Stimulated activated CD4-positive, alpha-beta T cell treated with anti-CD3 and anti-CD28 coated beads, Interleukin-4, amount 100 ng/mL, for 4 hours (primary cell): ENCODE data around the gene YIPF3.
"Not testable (repeated sequence)": the region's sequence is repeated elsewhere in the genome, so short reads cannot be mapped to it uniquely, and the experiment has no call there.

Experiments used
- DNase-seq, 2 experiments: peaks; one replicate each; pipeline ENCODE4 v3.0.0-alpha.2; 2020

YIPF3 gene

DNA sequence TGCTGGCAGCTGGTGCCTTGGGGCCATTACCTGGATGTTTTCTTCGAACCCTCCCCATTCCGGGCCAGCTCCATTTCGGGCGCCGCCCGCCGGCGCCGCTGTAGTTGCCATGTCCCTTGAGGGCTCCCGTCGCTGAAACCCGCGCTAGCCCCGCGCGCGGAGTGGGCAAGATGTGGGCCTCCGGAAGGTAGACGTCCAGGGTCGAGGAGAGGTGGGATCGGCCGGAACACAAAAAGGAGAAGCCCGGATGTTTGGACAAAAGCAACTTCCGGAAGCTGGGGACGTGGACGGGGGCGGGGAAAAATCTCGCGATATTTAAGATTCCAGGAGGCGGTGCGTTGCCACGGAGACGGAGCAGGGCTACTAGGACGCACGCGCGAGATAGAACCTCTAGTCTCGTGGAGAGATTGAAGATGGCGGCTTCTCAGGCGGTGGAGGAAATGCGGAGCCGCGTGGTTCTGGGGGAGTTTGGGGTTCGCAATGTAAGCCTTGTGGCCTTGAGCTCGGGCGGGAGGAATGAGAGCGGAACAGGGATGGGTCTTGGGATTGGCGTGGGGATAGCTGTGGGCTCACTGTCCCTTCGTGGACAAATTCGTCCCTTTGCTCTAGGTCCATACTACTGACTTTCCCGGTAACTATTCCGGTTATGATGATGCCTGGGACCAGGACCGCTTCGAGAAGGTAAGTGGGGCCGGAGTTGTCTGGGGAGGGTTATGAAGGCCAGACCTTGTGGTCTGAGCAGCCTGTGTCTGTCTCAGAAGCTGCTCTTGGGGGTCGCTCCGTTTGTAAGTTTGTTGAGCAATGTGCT lies at the start of gene YIPF3, which contains the start of gene POLR1C:
Gene YIPF3, minus strand, starts transcription at position 230 of the 808 bp plus-strand sequence. Its CDS starts 119 bp downstream, at position 111.
Gene POLR1C, plus strand, starts transcription at position 393 of the 808 bp plus-strand sequence. Its CDS starts 21 bp downstream, at position 414.
- peak; percentile 92 to 95 for DNase-seq

DNA sequence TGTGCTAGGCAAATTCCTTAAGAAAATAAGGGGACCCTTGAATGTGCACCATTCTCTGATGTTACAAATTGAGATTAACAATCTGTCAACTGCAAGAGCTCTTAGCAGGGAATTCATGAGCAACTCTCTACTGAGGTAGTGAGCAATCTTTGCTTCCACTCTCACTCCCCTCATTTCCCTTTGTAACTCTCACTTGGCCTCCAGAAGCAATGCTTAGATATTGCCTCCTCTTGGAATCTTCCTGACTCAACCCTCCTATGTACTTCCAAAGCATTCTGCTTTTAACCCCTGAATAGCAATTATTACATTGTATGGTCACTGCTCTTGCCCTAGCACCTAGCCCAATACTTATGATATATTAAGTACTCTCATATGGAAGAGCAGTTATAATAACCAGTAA lies 42.6 kb upstream of the YIPF3 start:
- no peak for DNase-seq

DNA sequence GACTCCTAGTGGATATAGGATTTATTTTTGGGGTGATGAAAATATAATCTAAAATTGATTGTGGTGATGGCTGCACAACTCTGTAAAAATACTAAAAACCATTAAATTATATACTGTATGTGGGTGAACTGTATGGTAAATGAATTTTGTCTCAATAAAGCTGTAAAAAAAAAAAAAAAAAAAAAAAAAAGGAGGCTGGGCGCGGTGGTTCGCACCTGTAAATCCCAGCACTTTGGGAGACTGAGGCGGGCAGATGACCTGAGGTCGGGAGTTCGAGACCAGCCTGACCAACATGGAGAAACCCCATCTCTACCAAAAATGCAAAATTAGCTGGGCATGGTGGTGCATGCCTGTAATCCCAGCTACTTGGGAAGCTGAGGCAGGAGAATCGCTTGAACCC lies 40.9 kb upstream of the YIPF3 start:
- DNase-seq = not testable (repeated sequence)

GRCh38 chr6:43547222-43547621 lies 30.5 kb upstream of the YIPF3 start:
- DNase-seq = no peak

DNA sequence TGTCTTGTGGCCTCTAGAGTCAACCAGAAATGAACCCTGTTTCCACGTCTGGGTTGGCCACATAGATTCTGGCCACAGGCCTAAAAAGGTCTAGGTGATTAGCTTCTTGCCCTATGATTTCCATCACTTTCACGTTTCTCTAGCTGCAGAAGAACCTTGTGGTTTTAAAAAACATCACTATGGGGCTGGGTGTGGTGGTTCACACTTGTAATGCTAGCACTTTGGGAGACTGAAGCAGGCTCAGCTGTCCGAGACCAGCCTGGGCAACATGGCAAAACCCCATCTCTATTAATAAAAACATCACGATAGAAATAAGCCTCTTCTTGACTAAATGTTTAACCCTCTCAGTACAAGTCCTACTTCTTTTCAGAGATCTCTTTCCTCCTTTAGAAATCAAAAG lies 27.7 kb upstream of the YIPF3 start:
- no peak for DNase-seq

DNA sequence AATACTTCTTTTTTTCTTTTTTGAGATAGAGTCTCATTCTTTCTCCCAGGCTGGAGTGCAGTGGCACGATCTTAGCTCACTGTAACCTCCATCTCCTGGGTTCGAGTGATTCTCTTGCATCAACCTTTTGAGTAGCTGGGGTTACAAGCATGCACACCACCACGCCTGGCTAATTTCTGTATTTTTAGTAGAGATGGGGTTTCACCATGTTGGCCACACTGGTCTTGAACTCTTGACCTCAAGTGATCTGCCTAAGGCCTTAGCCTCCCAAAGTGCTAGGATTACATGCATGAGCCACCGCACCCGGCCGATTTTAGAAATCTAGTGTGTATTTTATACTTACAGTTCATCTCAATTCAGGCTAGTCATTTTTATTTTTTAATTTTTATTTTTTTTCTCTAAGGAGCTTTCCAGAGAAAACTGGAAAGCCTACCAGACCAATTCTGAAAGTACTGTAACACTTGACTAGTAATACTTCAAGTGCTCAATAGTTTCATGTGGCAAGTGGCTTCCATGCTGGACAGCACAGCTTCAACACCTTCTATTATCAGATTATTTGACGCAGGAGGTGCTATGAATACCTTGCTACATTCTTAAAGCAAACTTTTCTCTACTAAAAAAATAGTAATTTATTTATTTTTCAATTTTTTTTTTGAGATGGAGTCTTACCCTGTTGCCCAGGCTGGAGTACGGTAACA lies 25.2 kb upstream of the YIPF3 start:
- DNase-seq = no peak

DNA sequence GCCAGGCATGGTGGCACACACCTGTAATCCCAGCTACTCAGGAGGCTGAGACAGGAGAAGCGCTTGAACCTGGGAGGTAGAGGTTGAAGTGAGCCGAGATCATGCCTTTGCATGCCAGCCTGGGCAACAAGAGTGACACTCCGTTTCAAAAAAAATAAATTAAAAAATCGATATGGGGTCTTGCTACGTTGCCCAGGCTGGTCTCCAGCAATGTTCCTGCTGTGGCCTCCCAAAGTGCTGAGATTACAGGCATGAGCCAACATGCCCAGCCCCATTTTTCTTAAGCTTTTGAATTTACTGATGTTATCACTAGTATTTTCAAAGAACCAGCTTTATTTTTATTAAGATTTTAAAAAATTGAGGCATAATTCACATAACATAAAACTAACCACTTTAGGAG lies 23.8 kb upstream of the YIPF3 start:
- DNase-seq = no peak

GRCh38 chr6:43539409-43539808 lies 22.7 kb upstream of the YIPF3 start:
- DNase-seq = not testable (repeated sequence)

- not testable (repeated sequence) for DNase-seq
Observed at GRCh38 chr6:43538986-43539385, 22.3 kb upstream of the YIPF3 start.

- DNase-seq = no peak
Observed at GRCh38 chr6:43532201-43532600, 15.5 kb upstream of the YIPF3 start.

GRCh38 chr6:43524483-43524961 lies 7.8 kb upstream of the YIPF3 start:
- DNase-seq = no peak

DNA sequence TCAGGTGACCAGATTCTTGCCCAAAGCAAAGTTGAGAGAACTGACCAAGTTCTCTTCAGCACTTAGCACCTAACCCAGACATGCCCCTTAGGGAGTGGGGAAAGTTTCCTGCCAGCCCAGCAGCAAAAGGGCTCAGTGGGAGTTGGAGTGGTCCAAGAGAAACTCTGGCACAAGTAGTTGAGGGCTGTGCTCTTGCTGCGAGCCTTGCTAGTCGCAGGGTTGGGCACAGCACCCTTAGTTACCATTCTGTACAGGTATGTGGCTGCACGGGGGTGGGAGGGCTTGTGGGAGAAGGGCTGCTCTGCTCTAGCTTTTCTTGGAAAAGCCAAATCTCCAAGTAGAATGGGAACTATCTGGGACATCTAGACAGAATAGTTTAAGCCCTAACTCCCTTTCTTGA lies 6.6 kb upstream of the YIPF3 start:
- no peak for DNase-seq

- no peak for DNase-seq
Observed at GRCh38 chr6:43522547-43523261, 6.0 kb upstream of the YIPF3 start.

- DNase-seq = no peak
Observed at GRCh38 chr6:43521836-43522235, 5.1 kb upstream of the YIPF3 start.

GRCh38 chr6:43520097-43520496 lies 3.4 kb upstream of the YIPF3 start:
- no peak for DNase-seq

DNA sequence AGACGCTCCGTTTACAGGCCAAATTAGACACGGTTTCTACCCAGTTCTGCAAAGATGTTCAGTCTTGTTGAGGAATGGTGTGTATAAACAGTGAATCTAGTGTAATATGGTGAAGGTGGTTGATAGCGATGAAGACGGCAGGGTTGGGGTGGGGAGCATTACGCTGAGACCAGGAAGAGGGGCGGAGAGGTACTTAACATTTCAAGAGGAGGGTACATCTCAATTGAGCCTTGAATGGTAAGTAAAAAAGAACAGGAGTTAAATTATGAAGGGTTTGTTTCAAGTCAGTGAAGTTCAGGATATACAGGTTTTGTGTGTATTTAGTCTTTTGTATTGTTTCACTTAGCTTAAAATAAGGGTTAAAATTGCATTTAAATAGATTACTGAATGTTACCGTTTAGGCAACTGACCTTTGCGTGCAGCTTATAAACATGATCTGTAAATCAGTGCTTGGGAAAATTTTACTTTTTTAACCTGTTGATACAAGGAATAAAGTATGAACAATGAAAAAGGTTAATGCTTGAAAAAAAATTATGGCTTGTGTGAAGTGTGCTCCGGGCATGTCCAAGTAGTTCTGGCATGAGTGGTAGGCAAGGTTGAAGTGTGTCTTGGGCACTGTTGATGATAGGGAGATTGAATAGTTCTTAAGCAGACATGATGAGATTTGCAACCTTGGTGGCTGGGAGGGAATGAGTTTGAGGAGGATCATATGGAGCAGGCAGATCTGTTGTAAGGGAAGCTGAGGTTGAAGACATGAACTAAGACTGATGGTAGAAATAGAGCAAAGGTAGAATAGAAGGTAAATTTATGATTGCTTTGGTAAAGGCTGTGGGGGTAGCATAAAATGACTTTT lies 1.0 kb upstream of the YIPF3 start:
- DNase-seq = no peak

DNA sequence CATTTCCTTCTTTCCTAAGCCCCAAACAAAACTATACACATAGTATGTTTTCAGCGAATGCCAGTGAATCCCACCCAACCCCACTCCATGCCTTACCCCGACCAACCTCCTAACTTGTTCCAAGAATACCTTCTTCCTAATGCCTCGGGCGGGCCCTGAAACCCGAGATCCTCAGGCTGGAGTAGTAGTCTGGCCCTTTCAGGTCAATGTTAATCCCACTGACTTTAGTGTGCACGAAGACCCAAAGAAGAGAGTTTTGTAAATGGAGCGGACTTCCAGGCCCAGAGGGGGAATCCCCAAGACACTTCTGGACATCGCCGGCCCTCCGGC lies 394 bp downstream of the YIPF3 start:
- no peak for DNase-seq

DNA sequence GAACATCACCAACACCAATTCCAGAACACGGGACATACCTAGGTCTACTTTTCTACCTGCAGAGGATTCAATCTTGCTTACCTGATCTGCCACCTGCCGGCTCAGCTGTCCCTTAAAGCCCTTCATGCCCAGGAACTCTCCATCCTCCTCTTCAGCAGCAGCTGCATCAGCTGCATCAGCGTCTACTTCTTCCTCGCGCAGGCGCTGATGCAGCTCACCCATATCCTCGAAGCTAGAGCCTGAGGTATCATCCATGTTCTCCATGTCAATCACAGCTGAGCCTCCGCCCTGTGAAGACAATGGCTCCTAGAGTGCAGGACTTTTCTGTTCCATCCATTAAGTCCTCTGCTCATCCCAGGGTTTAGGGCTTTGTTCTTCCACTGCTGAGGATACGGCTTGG lies 918 bp downstream of the YIPF3 start:
- DNase-seq = no peak

DNA sequence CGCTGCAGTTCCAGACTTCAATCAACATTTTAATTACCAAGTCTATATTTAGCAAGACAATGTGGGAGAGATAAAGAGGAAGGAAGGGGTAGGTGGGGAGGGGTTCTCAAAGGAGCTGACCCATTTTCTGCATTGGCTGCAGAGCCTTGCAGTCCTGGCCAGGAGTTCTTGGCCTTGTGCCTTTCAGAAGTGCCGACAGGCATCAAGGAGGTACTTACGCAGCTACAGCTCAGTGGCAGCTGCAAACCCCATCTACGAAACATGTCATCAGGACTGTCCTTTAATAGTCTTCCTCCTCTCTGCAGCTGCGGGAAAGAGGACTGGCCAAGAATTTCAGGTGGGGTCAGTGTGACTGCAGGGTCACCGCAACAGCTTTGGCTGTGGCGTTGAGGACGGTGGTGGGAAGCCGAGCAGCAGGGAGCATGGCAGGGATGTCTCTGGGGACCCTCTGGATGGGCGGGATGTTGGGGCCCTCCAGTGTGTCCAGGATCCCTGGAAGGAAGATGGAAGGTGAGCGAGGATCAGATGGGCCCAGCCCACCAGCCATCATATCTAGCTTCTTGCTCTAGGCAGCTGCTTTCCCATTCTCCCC lies 4.8 kb downstream of the YIPF3 start:
- no peak for DNase-seq

DNA sequence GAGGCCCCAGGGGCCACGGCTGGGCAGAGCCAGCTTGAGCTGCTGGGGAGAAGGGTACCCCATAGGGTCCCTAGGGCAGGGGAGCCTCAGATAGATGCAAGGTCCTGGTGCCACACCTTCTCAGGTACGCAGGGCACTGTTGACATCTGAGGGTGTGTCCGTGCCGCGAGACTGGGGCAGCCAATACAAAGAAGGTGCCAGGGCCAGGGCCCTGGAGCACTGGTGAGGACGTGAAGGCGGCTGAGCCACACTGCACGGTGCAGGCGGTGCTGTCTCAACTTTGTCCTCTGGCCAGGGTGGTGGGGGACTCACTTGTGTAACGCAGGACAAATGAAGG lies 5.9 kb downstream of the YIPF3 start:
- DNase-seq = no peak

- DNase-seq = peak; percentile 71 to 83
Observed at GRCh38 chr6:43509984-43510826, 6.5 kb downstream of the YIPF3 start, which contains the start of gene LRRC73. Gene LRRC73, minus strand, starts transcription at chr6:43510346. Its CDS starts 561 bp downstream, at chr6:43509785.
